HepG2 (cell line): ENCODE results near the gene SLC25A52. TPM values are rescaled to one million over a fixed set of nuclear protein-coding genes. Genes with fewer than 3 reads are reported as not detected.

Experiments used
- DRAP1 ChIP-seq: IDR thresholded peaks from 2 replicates; pipeline ENCODE4 v1.6.1; 2016; ENCODE audit warnings: missing genetic modification reagents, missing compliant biosample characterization
- ERF ChIP-seq: IDR thresholded peaks from 2 replicates; pipeline ENCODE4 v1.6.1; 2018; ENCODE audit warnings: missing biosample characterization, missing genetic modification reagents
- FOXC1 ChIP-seq: sonication (generic); formaldehyde crosslinking; IDR thresholded peaks from 2 replicates; pipeline ENCODE4 v1.8.0; 2022; ENCODE audit warnings: mild to moderate bottlenecking, missing genetic modification reagents, borderline replicate concordance
- FOXP1 ChIP-seq, 2 experiments: fragments of 450-650 bp in 1 of 2; IDR thresholded peaks; 2 replicates each; pipeline ENCODE4 v1.6.1; 2017 to 2018; ENCODE audit warnings: antibody characterized with exemption in 1 of 2
- HNF1B ChIP-seq: sonication (generic); formaldehyde crosslinking; IDR thresholded peaks from 2 replicates; pipeline ENCODE4 v1.5.1; 2020; ENCODE audit warnings: mild to moderate bottlenecking, moderate library complexity, missing genetic modification reagents
- HNF4A ChIP-seq: sonication (generic); formaldehyde crosslinking; IDR thresholded peaks from 2 replicates; pipeline ENCODE4 v1.4.0; 2020; ENCODE audit warnings: missing genetic modification reagents
- JUNB ChIP-seq: sonication (generic); formaldehyde crosslinking; IDR thresholded peaks from 2 replicates; pipeline ENCODE4 v1.8.0; 2022; ENCODE audit warnings: missing genetic modification reagents, mild to moderate bottlenecking, borderline replicate concordance
- PAWR ChIP-seq: sonication (generic); formaldehyde crosslinking; IDR thresholded peaks from 2 replicates; pipeline ENCODE4 v1.4.0; 2020; ENCODE audit warnings: missing genetic modification reagents, mild to moderate bottlenecking, borderline replicate concordance
- REPIN1 ChIP-seq: sonication (generic); formaldehyde crosslinking; IDR thresholded peaks from 2 replicates; pipeline ENCODE4 v1.8.0; 2022; ENCODE audit warnings: missing genetic modification reagents, low read depth, mild to moderate bottlenecking, borderline replicate concordance
- SAFB2 ChIP-seq: sonication (generic); formaldehyde crosslinking; IDR thresholded peaks from 2 replicates; pipeline ENCODE4 v1.5.1; 2020; ENCODE audit warnings: missing genetic modification reagents, low read depth, mild to moderate bottlenecking, borderline replicate concordance
- SRY ChIP-seq: sonication (generic); formaldehyde crosslinking; IDR thresholded peaks from 2 replicates; pipeline ENCODE4 v1.8.0; 2022; ENCODE audit warnings: mild to moderate bottlenecking, missing genetic modification reagents
- TOE1 ChIP-seq: sonication (generic); formaldehyde crosslinking; IDR thresholded peaks from 2 replicates; pipeline ENCODE4 v1.4.0; 2020; ENCODE audit warnings: mild to moderate bottlenecking, missing genetic modification reagents
- ZBTB39 ChIP-seq: sonication (generic); formaldehyde crosslinking; IDR thresholded peaks from 2 replicates; pipeline ENCODE4 v1.5.0; 2020; ENCODE audit warnings: missing genetic modification reagents
- ZNF562 ChIP-seq: sonication (generic); formaldehyde crosslinking; IDR thresholded peaks from 2 replicates; pipeline ENCODE4 v1.8.0; 2022; ENCODE audit warnings: missing genetic modification reagents, borderline replicate concordance
- ZNF850 ChIP-seq: sonication (generic); formaldehyde crosslinking; conservative IDR thresholded peaks from 2 replicates; pipeline ENCODE4 v1.9.0; 2021; ENCODE audit warnings: mild to moderate bottlenecking, missing genetic modification reagents
- polyA plus RNA-seq, 8 experiments: library from polyadenylated mRNA; depleted of rRNA in 3 of 8; stranded (reverse) in 7 of 8; unstranded in 1 of 8; fragments of >200 nt; fragmentation: Illumina TruSeq in 4 of 8; extraction: Trizol in 4 of 8; gene quantifications; 2 replicates each; pipeline versions ENCODE4 v1.2.1 to v1.2.3, GENCODE V29; 2011 to 2016; ENCODE audit warnings: low read depth in 4 of 8, missing spikeins in 1 of 8, mixed read lengths in 1 of 8; ENCODE audit not compliant: insufficient read depth in 1 of 8
- total RNA-seq, 5 experiments: library from RNA; depleted of rRNA; stranded (reverse); fragments of >200 nt; fragmentation: Illumina TruSeq; extraction: Trizol; gene quantifications; 2 replicates each; pipeline ENCODE4 v1.2.3, GENCODE V29; 2016; ENCODE audit warnings: low read depth in 1 of 5
- TF ChIP-seq, protein P1 (sequence below): sonication (generic); formaldehyde crosslinking; IDR thresholded peaks from 2 replicates; pipeline ENCODE4 v1.5.0; 2020; ENCODE audit warnings: missing genetic modification reagents, mild to moderate bottlenecking, borderline replicate concordance
- TF ChIP-seq, protein P2 (sequence below): sonication (generic); formaldehyde crosslinking; IDR thresholded peaks from 2 replicates; pipeline ENCODE4 v1.4.0; 2020; ENCODE audit warnings: missing genetic modification reagents
- TF ChIP-seq, protein P3 (sequence below): sonication (generic); formaldehyde crosslinking; IDR thresholded peaks from 2 replicates; pipeline ENCODE4 v1.4.0; 2020; ENCODE audit warnings: mild to moderate bottlenecking, missing genetic modification reagents

SLC25A52 gene
- total and polyA plus RNA-seq, 2 of the 13 experiments (the other 11 are each of a cell fraction or from before 2014, with no cell fraction given) = 0.46 TPM; not detected in 1

- TF ChIP-seq DRAP1 (no peak), TOE1 (no peak), SRY (no peak), ZBTB39 (no peak), HNF1B (CRISPR knock-in tag) (peak; percentile 51; the same call in 1 of the 2 replicates), ZNF562 (CRISPR knock-in tag) (peak; percentile 53; the same call in 1 of the 2 replicates), HNF4A (CRISPR knock-in tag) (no peak), PAWR (CRISPR knock-in tag) (no peak), SAFB2 (CRISPR knock-in tag) (no peak), ZNF850 (CRISPR knock-in tag) (no peak), FOXC1 (CRISPR knock-in tag) (no peak), JUNB (CRISPR knock-in tag) (peak; percentile 78), FOXP1 (IDR thresholded peaks at IDR 0.05) (no peak), FOXP1 (CRISPR knock-in tag; IDR thresholded peaks at IDR 0.05) (0 out of 2 replicates have a peak, but pooled peaks have one; percentile 21), ERF (no peak), REPIN1 (CRISPR knock-in tag) (no peak)
- TF ChIP-seq, protein P1, sequence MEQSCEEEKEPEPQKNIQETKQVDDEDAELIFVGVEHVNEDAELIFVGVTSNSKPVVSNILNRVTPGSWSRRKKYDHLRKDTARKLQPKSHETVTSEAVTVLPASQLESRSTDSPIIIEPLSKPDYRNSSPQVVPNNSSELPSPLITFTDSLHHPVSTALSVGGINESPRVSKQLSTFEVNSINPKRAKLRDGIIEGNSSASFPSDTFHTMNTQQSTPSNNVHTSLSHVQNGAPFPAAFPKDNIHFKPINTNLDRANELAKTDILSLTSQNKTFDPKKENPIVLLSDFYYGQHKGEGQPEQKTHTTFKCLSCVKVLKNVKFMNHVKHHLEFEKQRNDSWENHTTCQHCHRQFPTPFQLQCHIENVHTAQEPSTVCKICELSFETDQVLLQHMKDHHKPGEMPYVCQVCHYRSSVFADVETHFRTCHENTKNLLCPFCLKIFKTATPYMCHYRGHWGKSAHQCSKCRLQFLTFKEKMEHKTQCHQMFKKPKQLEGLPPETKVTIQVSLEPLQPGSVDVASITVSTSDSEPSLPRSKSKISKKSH (CRISPR knock-in tag) = no peak
- TF ChIP-seq, protein P2, sequence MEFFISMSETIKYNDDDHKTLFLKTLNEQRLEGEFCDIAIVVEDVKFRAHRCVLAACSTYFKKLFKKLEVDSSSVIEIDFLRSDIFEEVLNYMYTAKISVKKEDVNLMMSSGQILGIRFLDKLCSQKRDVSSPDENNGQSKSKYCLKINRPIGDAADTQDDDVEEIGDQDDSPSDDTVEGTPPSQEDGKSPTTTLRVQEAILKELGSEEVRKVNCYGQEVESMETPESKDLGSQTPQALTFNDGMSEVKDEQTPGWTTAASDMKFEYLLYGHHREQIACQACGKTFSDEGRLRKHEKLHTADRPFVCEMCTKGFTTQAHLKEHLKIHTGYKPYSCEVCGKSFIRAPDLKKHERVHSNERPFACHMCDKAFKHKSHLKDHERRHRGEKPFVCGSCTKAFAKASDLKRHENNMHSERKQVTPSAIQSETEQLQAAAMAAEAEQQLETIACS (CRISPR knock-in tag) = no peak
- TF ChIP-seq, protein P3, sequence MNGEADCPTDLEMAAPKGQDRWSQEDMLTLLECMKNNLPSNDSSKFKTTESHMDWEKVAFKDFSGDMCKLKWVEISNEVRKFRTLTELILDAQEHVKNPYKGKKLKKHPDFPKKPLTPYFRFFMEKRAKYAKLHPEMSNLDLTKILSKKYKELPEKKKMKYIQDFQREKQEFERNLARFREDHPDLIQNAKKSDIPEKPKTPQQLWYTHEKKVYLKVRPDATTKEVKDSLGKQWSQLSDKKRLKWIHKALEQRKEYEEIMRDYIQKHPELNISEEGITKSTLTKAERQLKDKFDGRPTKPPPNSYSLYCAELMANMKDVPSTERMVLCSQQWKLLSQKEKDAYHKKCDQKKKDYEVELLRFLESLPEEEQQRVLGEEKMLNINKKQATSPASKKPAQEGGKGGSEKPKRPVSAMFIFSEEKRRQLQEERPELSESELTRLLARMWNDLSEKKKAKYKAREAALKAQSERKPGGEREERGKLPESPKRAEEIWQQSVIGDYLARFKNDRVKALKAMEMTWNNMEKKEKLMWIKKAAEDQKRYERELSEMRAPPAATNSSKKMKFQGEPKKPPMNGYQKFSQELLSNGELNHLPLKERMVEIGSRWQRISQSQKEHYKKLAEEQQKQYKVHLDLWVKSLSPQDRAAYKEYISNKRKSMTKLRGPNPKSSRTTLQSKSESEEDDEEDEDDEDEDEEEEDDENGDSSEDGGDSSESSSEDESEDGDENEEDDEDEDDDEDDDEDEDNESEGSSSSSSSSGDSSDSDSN (CRISPR knock-in tag) = no peak
These were observed 21.9 kb downstream of the SLC25A52 start (continued) for GRCh38 chr18:31738460-31739407.
